LNCaP clone FGC (cell line): ENCODE measurements around the gene KLHL8.

Source experiments
- DNase-seq: peaks from one replicate; pipeline ENCODE4 v3.0.0-alpha.2; 2011; ENCODE audit warnings: low read depth
- H3K4me3 ChIP-seq: 2 replicates; pipeline ENCODE4 v1.5.1; 2011; ENCODE audit warnings: mild to moderate bottlenecking, low read depth, low read length, control low read depth
- CTCF ChIP-seq: IDR thresholded peaks from 2 replicates; pipeline ENCODE4 v1.5.1; 2012; ENCODE audit warnings: mild to moderate bottlenecking; ENCODE audit not compliant: control insufficient read depth, insufficient read depth; ENCODE audit errors: extremely low read depth

Gene KLHL8

GRCh38 chr4:87185146-87185870, 35.1 kb downstream of the KLHL8 start:
- TF ChIP-seq CTCF = no peak

DNA sequence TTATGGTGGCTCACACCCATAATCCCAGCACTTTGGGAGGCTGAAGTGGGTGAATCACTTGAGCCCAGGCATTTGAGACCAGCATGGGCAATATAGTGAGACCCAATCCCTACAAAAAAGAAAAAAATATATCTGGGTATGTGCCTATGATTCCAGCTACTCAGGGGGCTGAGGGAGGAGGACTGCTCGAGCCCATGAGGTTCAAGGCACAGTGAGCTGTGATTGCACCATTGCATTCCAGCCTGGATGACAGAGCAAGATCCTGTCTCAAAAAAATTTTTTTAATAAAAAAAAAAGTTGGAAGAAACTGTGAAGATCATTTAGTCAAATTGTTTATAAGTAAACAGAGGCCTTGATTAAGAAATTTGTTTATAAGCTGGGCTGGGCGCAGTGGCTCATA, 39.7 kb downstream of the KLHL8 start:
- H3K4me3 ChIP-seq = no peak overlapping the region
- no peak for DNase-seq
- no peak for TF ChIP-seq CTCF

More at GRCh38 chr4:87185146-87185870, 35.1 kb downstream of the KLHL8 start:
- DNase-seq = no peak
- no peak overlapping the region for H3K4me3 ChIP-seq

DNA sequence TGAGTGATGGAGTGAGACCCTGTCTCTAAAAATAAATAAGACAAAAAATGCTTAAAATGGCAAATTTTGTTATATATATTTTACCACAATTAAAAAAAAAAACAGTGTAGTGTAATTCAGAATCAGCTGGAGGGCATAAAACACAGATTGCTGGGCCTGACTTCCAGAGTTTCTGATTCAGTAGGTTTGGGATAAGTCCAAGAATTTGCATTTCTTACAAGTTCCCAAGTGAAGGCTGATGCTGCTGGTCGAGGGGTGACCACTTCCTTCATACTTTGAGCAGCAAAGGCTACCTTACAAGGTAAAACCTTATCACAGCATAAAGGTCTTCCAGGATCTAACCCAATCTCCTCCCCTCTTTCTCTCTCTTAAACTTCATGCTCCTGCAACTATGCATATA, 40.7 kb downstream of the KLHL8 start:
- no peak for DNase-seq
- H3K4me3 ChIP-seq = no peak overlapping the region
- TF ChIP-seq CTCF = no peak

DNA sequence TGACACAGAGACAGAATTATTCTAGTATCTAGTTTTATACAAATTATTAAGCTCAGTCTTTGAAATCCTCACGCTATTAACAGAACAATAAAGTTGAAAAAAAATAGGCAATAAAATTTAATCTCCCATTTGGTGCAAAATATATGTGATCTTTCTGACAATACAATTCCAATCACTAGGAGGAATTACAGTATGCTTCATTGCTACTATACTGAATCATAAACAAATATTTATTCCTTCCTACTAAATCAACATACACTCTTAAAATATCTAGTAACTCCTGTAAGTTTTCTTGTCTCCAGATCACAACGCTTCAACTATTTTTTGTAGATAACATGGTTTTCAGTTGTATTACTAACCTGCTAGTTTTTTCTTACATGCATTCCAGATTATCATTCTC, 45.7 kb downstream of the KLHL8 start:
- no peak for TF ChIP-seq CTCF
- H3K4me3 ChIP-seq = no peak overlapping the region
- no peak for DNase-seq

DNA sequence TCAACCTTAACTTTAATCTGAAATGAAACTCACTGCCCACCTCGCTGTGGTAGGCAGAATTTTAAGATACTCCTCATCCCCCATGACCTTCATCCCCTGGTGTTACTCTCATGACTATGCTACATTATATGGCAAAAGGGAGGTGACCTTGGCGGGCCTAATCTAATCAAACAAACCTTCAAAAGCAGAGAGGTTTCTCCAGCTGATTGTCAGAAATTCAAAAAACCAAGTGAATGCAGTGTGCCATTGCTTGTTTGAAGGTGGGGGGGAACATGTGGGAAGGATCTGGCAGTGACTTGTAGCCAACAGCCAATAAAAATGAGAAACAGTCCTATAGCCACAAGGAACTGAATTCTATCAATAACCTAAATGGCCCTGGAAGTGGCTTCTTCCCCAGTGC, 48.5 kb downstream of the KLHL8 start:
- no peak overlapping the region for H3K4me3 ChIP-seq
- no peak for DNase-seq
- no peak for TF ChIP-seq CTCF

GRCh38 chr4:87166296-87166854, 54.0 kb downstream of the KLHL8 start:
- no peak overlapping the region for H3K4me3 ChIP-seq
- DNase-seq = no peak
- no peak for TF ChIP-seq CTCF

DNA sequence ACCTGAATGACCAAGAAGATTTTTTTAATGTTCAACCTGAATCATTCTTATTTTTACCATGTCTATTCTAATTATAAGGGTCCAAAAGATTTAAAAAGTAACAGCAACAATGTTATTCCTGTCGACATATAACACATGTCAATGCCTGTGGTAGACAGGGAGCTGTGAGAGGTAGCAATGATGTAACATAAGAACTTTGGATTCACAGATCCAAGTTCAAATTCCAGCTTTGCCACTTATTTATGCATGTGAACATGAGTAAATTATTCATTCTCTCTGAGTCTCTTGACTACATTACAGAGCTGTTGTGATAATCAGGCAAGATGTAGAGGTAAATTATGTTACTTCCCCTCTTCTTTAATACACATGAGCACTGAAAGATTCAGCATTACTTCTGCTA, 54.5 kb downstream of the KLHL8 start:
- DNase-seq = no peak
- TF ChIP-seq CTCF = no peak
- no peak overlapping the region for H3K4me3 ChIP-seq
